ENCODE results near the gene MAST2.
"Not testable (repeated sequence)": the region's sequence is repeated elsewhere in the genome, so short reads cannot be mapped to it uniquely, and the experiment has no call there.

Gene MAST2

DNA sequence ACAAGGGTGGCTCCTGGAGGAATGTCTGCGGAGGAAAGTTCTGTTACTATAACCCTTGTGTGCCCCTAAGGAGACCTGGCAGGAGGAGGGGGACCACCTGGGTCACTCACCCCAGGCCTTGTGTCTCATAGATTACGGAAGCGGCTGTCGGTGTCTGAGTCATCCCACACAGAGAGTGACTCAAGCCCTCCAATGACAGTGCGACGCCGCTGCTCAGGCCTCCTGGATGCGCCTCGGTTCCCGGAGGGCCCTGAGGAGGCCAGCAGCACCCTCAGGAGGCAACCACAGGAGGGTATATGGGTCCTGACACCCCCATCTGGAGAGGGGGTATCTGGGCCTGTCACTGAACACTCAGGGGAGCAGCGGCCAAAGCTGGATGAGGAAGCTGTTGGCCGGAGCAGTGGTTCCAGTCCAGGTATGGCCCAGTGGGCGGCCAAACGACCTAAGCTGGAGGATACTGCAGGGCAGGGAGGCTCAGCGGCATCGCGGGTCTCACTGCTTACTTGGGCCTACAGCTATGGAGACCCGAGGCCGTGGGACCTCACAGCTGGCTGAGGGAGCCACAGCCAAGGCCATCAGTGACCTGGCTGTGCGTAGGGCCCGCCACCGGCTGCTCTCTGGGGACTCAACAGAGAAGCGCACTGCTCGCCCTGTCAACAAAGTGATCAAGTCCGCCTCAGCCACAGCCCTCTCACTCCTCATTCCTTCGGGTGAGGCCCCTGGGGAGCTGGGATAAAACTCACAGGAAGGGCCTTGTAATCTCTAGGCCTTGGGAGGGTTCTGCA, 227.7 kb downstream of the MAST2 start:
- no peak for DNase-seq

DNA sequence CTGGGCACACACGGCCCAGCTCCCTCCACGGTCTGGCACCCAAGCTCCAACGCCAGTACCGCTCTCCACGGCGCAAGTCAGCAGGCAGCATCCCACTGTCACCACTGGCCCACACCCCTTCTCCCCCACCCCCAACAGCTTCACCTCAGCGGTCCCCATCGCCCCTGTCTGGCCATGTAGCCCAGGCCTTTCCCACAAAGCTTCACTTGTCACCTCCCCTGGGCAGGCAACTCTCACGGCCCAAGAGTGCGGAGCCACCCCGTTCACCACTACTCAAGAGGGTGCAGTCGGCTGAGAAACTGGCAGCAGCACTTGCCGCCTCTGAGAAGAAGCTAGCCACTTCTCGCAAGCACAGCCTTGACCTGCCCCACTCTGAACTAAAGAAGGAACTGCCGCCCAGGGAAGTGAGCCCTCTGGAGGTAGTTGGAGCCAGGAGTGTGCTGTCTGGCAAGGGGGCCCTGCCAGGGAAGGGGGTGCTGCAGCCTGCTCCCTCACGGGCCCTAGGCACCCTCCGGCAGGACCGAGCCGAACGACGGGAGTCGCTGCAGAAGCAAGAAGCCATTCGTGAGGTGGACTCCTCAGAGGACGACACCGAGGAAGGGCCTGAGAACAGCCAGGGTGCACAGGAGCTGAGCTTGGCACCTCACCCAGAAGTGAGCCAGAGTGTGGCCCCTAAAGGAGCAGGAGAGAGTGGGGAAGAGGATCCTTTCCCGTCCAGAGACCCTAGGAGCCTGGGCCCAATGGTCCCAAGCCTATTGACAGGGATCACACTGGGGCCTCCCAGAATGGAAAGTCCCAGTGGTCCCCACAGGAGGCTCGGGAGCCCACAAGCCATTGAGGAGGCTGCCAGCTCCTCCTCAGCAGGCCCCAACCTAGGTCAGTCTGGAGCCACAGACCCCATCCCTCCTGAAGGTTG, 231.4 kb downstream of the MAST2 start:
- DNase-seq: peak; percentile 15

DNA sequence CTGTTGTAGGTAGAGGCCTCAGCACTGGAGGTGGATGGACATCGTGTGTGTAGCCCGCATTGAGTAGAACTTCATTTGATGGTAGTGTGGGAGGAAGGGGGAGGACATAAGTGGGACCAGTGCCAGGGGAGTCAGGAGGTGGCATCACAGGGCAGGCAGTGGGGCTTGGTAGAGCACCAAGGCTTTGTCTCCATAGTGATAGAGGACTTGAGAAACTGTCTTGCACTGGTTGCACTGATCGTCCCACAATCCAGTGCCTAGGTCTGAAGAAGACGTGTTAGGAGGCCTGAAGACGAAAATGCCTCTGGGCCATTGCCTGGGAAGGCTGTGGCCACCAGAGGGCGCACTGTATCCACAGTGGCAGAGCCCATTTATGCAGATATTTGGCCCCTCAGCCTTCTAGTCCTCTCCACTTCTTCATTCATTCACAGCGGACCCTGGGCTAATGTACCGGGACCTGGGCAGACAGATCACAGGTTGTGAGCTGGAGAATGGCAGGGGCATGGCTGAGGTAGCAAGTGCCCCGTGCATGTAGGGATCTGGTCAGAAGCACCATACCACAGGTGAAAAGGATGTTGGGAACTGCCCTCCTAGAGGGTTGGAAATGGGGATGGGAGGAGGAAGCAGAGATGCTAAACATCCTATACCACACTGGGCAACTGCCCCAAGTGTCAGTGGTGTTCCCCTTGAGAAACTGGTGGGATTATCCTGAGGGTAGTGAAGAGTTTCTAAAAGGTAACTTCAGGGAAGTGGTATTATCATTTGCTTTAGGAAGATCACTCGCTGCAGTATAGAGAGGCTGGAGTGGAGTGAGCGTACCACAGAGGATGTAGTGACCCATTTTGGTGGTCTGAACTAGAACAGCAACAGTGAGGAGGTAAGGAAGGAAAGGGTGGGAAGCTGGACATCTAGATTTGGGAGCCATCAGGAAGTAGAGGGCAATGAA, 233.8 kb downstream of the MAST2 start:
- peak; percentile 80 for DNase-seq

DNA sequence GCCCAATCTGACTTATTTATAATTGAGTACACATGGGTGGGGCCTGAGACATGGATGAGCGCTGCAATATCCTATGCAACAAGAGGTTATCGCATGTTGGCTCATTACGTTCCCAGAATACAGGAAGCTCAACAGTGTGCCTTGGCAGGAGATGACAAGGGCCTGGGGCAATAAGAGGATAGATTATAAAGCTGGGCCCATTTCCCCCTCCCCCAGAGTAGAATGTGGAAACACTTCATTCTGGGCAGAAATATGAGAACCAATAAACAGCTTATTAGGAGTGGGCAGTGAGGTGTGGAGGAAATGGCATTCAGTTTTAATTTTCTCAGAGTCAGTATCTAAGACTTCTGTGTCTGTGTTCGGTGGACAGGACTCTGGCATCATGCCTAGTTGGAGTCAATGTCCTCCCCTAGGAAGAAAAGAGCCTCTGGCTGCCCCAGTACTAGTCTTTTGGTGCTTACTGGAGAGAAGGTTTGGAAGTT, 236.2 kb downstream of the MAST2 start:
- peak; percentile 89 for DNase-seq

DNA sequence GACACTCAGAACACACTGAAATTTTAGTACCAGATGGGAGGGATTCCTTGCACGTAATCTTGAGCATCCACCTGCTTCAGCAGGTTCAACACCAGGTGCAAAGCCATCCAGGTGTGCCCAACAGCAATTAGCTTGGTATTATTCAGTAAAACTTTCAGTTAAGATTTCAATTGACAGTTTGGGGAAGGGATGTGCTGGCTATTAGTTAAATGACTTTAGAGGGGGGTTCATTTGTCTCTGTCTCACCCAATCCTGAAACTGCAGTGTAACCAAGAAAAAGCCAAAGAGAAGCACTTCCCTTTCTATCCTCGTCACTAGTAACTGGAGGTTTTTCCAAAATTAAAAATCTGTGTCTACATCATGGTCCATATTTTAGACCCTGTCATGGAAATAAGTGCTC, 238.1 kb downstream of the MAST2 start:
- DNase-seq: peak; percentile 71

DNA sequence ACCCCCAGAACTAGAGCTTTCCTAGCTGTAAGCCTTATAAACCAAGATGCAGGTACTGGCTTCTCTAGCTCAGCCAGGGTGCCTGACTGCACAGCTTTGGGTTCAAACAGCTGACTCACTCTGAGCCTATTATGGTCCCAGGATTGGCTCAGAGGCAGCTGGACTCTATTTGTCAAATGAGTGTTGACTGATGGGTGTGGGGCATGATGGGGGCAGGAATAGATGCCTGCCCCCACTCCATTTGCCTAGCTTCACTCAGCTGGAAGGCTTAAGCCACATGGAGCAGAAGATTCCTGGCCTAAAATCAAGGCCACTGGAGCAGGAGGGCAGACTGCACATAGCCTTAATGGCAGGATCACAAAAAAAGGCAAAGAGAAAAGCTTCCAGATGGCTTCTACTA, 238.6 kb downstream of the MAST2 start:
- DNase-seq: peak; percentile 43

DNA sequence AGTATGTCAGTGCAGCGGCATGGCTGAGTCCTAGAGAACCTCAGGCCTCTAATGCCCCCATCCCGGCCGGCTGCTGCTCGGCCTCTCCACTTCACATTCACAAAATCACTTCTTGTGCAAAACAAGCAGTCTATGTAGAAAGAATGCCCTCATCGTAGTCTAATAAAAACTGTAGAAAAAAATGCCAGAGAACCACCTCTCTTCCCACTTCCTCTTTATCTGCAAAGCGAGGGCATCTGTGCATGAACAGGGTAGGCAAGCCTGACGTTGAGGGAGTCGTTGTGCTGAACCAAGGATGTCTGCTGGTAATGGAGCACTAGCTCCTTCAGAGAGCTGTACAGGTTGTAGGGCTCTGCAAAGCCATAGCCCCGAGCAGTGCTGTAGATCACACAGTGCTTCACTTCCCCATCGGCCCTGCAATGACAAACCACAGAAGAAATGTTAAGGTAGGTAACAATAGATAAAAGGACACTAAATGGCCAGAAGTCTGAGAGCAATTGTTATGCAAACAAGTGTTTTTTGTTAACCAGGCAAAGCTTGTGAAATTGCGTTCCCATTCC, 240.1 kb downstream of the MAST2 start:
- DNase-seq: peak; percentile 70

DNA sequence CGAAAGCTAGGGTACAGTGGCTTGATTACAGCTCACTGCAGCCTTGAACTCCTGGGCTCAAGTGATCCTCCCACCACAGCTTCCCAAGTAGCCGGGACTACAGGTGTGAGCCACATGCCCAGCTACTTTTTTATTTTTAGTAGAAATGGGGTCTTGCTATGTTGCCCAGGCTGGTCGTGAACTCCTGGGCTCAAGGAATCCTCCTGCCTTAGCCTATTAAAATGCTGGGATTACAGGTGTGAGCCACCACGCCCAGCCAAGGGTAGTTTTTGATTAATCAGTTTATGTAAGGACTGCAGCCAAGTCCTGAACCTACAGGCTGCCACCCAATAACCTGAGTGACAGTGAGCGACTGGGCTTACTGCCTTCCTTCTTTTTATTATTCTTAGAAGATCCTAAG, 240.7 kb downstream of the MAST2 start:
- DNase-seq: no peak

DNA sequence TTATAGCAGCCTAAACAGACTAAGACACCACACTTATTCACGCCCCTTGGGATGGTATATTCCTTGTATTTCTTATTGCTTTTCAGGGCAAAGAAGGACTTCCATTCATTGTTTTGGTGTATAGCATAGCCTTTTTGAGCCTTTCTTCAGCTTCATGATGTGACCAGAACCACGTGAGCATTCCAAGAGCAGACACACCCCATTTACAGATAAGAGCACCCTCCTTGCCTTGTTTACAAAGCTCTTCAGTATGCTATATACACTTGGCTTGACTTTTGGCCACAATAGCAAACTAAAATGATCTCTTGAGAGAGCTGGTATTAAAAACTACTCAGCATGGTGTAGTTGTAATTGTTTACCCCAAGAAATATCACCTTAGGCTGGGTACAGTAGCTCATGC, 250.3 kb downstream of the MAST2 start:
- DNase-seq: peak; percentile 97

DNA sequence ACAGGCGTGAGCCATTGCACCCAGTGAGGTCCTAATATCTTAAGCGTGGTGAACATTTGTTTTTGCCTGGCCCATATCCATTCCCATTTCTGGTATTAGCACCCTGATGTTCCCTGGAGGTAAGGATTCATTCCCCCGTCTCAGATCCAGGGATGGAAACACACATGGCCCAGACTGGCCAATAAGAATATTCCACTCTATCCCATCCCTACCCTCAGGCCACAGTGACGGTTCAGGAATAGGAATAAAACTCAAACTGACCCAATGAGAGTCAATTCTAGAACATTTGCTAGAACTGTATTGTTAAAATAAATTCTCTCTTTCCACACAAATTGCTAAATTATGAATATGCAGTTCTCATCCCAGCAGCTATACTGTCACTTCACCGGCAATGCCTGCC, 252.9 kb downstream of the MAST2 start:
- no peak for DNase-seq

DNA sequence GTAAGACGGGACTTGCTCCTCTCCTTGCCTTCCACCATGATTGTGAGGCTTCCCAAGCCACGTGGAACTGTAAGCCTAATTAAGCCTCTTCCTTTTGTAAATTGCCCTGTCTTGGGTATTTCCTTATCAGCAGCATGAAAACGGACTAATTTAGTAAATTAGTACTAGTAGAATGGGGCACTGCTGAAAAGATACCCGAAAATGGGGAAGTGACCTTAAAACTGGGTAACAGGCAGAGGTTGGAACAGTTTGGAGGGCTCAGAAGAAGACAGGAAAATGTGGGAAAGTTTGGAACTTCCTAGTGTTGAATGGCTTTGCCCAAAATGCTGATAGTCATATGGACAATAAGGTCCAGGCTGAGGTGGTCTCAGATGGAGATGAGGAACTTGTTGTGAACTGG, 253.8 kb downstream of the MAST2 start:
- DNase-seq: not testable (repeated sequence)

DNA sequence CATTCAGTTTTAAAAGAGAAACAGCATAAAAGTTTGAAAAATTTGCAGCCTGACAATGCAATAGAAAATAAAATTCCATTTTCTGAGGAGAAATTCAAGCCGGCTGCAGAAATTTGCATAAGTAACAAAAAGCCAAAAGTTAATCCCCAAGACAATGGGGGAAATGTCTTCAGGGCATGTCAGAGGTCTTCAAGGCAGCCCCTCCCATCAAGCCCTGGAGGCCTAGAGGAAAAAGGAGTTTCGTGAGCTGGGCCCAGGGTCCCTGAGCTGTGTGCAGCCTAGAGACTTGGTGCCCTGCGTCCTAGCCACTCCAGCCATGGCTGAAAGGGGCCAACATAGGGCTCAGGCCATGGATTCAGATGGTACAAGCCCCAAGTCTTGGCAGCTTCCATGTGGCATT, 254.4 kb downstream of the MAST2 start:
- DNase-seq: no peak

DNA sequence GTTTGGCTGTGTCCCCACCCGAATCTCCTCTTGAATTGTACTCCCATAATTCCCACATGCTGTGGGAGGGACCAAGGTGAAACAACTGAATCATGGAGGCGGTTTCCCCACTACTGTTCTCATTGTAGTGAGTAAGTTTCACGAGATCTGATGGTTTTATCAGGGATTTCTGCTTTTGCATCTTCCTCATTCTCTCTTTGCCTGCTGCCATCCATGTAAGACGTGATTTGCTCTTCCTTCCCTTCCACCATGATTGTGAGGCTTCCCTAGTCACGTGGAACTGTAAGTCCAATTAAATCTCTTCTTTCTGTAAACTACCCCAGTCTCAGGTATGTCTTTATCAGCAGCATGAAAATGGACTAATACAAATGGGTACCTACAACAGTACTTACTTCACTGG, 255.5 kb downstream of the MAST2 start:
- DNase-seq: no peak

DNA sequence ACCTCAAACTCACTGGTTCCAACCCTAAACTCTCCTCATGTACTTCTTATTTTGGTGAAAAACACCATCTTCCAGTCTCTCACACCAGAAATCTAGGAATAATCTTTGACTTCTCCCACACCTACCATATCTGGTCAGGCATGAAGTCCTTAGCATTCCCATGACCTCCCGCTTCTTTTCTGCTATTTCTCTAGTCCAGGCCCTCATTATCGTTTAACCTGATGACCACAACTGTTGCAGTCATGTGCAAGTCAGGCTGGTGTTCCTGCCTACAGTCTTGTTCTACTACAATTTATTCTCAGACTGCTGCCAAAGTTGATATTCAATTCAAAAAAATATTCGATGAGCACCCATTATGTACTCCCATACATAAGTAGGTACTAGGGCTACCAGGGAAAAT, 257.7 kb downstream of the MAST2 start:
- DNase-seq: no peak

DNA sequence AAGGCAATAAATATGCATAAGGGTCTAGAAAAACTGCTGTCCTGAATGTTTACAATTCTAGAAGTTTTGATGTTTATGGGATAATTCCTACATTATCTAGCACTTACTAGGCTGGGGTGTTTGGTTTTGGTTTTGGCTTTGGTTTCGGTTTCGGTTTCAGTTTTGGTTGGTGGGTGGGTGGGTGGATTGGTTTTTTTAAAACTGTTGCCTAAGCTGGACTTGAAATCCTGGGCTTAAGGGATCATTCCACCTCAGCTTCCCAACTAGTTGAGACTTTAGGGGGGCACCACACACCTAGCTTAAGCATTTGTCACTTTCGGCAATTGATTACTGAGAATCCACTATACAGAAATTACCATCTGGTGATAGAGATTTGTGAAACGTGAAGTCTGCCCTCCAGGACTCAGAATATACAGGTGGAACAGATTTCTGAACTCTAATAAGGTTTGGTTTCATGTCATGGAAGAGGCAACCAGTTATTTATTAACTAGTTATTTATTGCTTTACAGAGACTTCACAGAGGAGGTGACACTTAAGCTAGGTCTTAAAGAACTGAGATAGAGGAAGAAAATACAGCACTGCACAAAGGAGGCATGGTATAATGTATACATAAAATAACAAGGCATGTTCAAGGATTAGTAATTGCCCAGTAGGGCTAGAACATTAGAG, 259.4 kb downstream of the MAST2 start:
- peak; percentile 19 for DNase-seq

DNA sequence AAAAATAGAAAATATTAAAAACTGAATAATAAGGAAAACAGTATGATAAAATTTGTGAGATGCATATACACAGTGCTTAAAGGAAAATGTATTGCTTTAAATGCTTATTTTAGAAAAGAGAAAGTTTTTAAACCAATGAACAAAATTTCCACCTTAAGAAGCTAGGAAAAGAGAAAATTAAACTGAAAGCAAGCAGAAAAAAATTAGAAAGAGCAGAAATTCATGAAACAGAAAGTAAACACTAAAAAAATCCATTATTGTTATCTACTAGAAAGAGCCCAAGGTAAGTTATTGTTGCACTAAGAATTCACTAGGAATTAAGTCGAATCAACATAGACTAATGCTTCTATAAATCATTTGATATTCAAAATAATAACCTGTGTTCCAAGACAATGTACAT, 261.3 kb downstream of the MAST2 start:
- DNase-seq: no peak

DNA sequence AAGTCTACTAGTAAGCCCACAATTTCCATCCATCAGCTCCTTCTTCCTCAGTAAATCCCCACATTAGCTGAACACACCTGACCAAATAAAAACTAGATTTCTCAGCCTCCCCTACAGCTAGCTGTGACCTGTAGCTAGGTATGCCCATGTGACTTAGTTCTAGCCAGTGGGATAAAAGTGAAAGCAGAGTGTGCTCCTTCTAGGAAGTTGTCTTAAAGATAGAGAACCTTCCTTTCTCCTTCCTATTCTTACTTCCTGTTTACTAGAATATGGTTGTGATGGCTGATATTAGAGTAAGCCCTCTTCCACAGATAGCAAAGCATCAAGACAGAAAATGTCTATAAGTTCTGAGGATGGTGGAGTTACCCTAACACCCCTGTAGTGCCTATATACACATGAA, 262.0 kb downstream of the MAST2 start:
- peak; percentile 6 for DNase-seq

DNA sequence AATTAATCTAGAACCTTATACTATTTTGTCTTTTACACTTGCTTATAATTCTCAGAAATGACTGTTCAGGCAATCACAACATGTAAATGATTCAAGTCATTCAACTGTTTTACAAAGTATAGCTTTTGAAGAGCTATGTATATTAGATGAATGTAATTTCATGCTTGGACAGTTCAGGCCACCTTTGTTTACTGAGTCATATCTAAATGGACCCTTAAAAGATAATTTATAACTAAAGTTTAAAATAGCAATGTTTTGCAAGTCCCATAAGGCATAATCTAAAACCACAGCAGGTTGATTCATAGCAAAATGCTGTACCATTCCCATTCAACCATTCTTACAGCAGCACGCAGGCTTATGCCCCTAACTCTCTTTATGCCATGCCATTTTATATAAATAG, 264.2 kb downstream of the MAST2 start:
- DNase-seq: peak; percentile 26

DNA sequence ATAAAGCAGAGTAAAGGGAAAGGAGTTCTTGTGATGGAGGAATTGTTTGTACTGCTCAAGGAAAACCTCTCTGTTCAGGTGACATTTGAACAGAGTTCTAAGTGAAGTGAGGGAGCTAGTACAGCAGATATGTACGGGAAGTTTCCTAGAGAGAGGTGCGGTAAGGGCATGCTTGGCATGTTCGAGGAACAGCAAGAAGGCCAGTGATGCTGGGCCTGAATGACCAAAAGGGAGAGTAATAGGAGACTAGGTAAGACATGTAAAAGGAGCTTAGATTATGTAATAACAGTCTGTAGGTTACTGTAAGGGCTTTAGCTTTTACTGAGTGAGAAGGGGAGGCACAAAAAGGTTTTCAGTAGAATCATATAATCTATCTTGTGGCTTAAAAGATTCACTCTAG, 265.1 kb downstream of the MAST2 start:
- DNase-seq: no peak

DNA sequence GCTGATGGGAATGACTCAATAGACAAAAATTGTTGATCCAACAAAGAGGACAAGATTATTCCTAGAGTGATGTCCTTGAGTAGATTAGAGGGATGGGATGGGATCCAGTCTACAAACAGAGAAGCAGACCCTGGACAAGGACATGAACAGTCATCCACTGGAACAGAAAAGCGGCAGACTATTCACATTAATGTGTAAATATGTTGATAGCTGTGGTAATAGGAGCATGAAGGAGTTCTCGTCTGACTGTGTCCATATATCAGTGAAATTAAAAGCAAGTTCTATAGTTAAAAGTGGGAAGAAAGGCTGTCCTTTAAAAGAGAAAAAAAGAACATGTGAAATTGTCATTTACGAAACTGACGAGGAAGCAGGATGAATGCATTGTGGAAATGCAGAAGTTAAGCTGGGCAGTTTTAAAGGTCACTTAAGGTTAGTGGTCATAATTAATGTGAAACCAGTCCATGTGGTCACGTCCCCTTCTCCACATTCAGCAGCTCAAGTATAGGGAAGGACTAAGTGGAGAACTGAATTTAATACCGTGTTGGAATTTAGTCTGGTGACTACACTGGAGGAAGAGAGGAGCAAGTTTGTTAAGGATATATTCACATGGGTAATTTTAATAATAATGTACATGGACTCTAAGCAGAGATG, 266.9 kb downstream of the MAST2 start:
- DNase-seq: no peak

DNA sequence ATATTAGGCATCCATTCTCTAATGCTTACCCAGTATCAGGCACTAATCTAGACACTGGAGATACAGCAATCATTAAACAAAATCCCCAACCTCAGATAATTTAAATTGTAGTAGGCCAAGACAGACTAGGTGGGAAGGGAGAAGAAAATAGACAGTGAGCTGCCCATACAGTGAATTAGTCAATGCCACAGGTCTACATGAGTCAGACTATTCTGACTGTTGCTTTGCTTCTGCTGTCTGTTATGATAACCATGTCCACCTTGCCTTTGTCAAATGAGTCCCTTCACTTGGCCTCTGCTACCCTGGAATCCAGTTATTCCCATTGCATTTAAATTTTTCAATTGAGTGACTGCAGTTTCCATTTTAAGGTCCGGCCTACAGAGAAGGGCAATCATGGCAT, 269.6 kb downstream of the MAST2 start:
- no peak for DNase-seq

All from DMS79 treated with DMSO at 0.1 percent for 48 hours (cell line).